Chondrocyte (in vitro differentiated cells): Measurements from ENCODE around the gene SPECC1L. TPM values are rescaled to one million over a fixed set of nuclear protein-coding genes. Genes with fewer than 3 reads are reported as not detected.
A peak's percentile ranks its signal among the peaks of the same experiment; 100 is the strongest.

Experiments used
- DNase-seq: peaks from one replicate; pipeline ENCODE4 v3.0.0; 2021; ENCODE audit warnings: mixed read lengths, low spot score
- H3K27ac Mint-ChIP-seq: one replicate; pipeline ENCODE4 v1.8.0; 2021; ENCODE audit warnings: mild to moderate bottlenecking, moderate library complexity, mixed read lengths; ENCODE audit not compliant: unreplicated experiment
- H3K27me3 Mint-ChIP-seq: 2 replicates; pipeline ENCODE4 v1.8.0; 2021; ENCODE audit warnings: low read depth, mixed read lengths
- H3K36me3 Mint-ChIP-seq: 2 replicates; pipeline ENCODE4 v1.8.0; 2021; ENCODE audit warnings: low read depth, mixed read lengths
- H3K4me1 Mint-ChIP-seq: 2 replicates; pipeline ENCODE4 v1.8.0; 2021; ENCODE audit warnings: low read depth, mild to moderate bottlenecking, mixed read lengths
- H3K4me3 Mint-ChIP-seq: one replicate; pipeline ENCODE4 v1.8.0; 2021; ENCODE audit warnings: mild to moderate bottlenecking, moderate library complexity, mixed read lengths; ENCODE audit not compliant: unreplicated experiment
- H3K9me3 Mint-ChIP-seq: 2 replicates; pipeline ENCODE4 v1.8.0; 2021; ENCODE audit warnings: low read depth, mixed read lengths
- total RNA-seq: library from RNA; stranded (reverse); gene quantifications from 3 replicates; pipeline ENCODE4 v1.2.1, GENCODE V29; 2021
- TF ChIP-seq, protein P1 (sequence below): fragments of 200-600 bp; sonication (generic); IDR thresholded peaks from 2 replicates; pipeline ENCODE4 v1.5.0; 2021; ENCODE audit warnings: antibody characterized with exemption, mild to moderate bottlenecking, moderate library complexity

SPECC1L gene
- total RNA-seq, 1 donor from 2014 or later, result 91.3 TPM

DNA sequence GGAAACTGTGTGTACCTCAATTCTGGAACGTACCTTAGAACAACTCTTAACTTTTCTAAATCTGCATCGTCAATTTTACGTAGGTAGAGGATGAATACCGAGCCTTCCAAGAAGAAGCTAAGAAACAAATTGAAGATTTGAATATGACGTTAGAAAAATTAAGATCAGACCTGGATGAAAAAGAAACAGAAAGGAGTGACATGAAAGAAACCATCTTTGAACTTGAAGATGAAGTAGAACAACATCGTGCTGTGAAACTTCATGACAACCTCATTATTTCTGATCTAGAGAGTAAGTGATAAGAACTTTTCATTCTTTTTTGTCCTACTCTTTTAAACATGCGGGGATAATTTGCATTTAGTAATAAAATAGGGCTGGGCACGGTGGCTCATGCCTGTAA is 53.5 kb downstream of the SPECC1L start:
- H3K27ac Mint-ChIP-seq, result peak overlapping the region; percentile 18
- H3K4me1 Mint-ChIP-seq, result peaks cover 31% of the 10 kb centered on the region
- no peak overlapping the region for H3K4me3 Mint-ChIP-seq
- TF ChIP-seq, protein P1, sequence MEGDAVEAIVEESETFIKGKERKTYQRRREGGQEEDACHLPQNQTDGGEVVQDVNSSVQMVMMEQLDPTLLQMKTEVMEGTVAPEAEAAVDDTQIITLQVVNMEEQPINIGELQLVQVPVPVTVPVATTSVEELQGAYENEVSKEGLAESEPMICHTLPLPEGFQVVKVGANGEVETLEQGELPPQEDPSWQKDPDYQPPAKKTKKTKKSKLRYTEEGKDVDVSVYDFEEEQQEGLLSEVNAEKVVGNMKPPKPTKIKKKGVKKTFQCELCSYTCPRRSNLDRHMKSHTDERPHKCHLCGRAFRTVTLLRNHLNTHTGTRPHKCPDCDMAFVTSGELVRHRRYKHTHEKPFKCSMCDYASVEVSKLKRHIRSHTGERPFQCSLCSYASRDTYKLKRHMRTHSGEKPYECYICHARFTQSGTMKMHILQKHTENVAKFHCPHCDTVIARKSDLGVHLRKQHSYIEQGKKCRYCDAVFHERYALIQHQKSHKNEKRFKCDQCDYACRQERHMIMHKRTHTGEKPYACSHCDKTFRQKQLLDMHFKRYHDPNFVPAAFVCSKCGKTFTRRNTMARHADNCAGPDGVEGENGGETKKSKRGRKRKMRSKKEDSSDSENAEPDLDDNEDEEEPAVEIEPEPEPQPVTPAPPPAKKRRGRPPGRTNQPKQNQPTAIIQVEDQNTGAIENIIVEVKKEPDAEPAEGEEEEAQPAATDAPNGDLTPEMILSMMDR, result no peak
- H3K9me3 Mint-ChIP-seq, result no peaks in the 10 kb centered on the region
- no peak for DNase-seq
- peaks cover 23% of the 10 kb centered on the region for H3K36me3 Mint-ChIP-seq
- H3K27me3 Mint-ChIP-seq, result no peaks in the 10 kb centered on the region

DNA sequence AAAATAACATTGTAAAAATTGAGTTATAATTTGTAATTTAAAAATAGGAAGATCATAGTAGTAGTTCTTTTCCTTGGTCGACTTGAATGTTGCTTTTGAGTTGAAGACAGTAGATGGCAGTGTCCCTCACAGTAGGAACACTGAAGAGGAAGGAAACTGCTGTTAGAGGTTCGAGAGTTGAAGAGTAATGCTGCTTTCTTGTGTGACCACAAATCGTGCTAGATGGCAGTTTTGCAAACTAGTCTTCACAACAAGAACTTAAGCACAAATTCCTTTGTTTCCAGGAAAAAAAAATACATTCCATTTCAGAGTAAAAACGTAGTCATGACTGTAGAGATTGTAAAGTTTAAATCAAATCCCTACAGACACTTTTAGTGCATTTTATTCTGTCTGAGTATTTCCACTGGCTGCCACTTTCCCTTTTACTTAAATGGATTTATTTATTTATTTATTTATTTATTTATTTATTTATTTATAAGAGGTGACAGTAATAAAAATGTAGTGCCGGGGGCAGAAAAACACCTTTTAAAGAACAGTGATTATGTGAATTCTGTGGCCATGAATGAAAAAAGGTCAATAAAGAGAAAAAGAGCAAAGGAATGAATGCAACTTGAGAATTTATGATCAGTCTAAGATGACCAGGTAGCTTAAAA is 54.6 kb downstream of the SPECC1L start:
- TF ChIP-seq, protein P1, result peak; percentile 91
- H3K4me3 Mint-ChIP-seq, result no peak overlapping the region
- H3K4me1 Mint-ChIP-seq, result peaks cover 28% of the 10 kb centered on the region
- DNase-seq, result no peak
- H3K9me3 Mint-ChIP-seq, result no peaks in the 10 kb centered on the region
- H3K36me3 Mint-ChIP-seq, result peaks cover 29% of the 10 kb centered on the region
- peak overlapping the region; percentile 70 for H3K27ac Mint-ChIP-seq
- no peaks in the 10 kb centered on the region for H3K27me3 Mint-ChIP-seq

DNA sequence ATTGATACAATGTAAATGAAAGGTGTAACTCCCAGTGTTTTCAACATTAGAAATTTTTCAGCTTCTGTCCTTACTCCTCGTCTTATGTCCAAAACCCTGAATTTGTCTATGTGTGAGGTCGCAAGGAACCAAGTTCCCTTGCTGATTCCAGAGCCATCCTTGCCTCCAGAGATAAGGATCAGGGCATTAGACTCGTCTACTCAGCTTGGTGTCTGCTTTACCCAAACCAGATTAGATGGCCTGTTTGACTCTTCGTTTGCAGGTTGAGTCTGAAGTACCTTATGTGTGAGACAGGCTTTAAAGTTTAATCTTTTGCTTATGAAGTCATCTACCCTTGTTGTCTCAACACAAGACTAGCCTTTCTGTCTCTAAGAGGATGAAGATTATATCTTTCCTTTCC is 55.6 kb downstream of the SPECC1L start:
- H3K9me3 Mint-ChIP-seq, result no peaks in the 10 kb centered on the region
- peaks cover 34% of the 10 kb centered on the region for H3K36me3 Mint-ChIP-seq
- DNase-seq, result no peak
- no peaks in the 10 kb centered on the region for H3K27me3 Mint-ChIP-seq
- TF ChIP-seq, protein P1, result no peak
- H3K4me3 Mint-ChIP-seq, result no peak overlapping the region
- no peak overlapping the region for H3K27ac Mint-ChIP-seq
- H3K4me1 Mint-ChIP-seq, result peaks cover 28% of the 10 kb centered on the region

DNA sequence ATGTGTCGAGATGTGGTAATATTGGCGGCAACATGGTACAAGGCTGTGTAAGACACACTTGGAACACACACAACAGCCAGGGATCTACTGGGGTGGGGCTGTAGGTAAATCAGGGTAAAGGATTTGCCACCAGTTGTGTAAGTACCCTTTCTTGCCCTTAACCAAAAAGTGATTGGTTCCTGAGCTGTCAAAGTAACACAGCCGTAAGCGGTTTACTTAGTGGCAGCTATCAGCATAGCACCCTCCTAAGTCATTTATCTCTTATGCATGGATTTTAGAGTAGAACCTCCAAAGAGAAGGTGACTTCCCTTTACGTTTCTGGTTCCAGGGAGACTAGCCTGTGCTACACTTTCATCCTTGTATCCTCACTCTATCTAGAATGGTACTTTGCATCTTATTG is 57.2 kb downstream of the SPECC1L start:
- H3K27me3 Mint-ChIP-seq, result no peaks in the 10 kb centered on the region
- TF ChIP-seq, protein P1, result no peak
- no peaks in the 10 kb centered on the region for H3K9me3 Mint-ChIP-seq
- DNase-seq, result no peak
- H3K4me3 Mint-ChIP-seq, result no peak overlapping the region
- H3K27ac Mint-ChIP-seq, result no peak overlapping the region
- peaks cover 28% of the 10 kb centered on the region for H3K4me1 Mint-ChIP-seq
- peaks cover 26% of the 10 kb centered on the region for H3K36me3 Mint-ChIP-seq

DNA sequence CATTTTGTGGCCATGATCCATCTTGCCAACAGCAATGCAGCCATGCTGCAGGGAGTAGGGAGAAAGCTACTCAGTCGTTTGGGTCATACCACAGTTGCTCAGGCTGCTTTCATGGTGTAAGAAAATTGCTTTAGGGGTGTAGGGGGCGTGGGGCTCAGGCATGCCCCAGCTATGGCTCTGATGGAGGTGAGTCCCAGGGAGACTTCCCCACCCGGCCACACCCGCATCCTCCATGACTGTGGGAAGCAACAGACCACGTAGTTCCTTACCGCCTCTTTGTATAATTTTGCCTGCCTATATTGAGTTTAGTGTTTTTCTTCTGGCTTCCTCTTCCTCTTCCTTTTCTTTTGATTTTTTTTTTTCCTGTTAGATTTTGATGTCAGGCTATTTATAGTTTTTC is 58.8 kb downstream of the SPECC1L start:
- TF ChIP-seq, protein P1, result no peak
- Mint-ChIP-seq H3K4me3 (no peak overlapping the region), H3K27ac (no peak overlapping the region), H3K9me3 (no peaks in the 10 kb centered on the region), H3K4me1 (peaks cover 27% of the 10 kb centered on the region), H3K27me3 (no peaks in the 10 kb centered on the region), H3K36me3 (peaks cover 21% of the 10 kb centered on the region)
- DNase-seq, result no peak
